Activated T-cell treated with anti-CD3 and anti-CD28 coated beads, Interleukin-2, amount 50 U/mL, for 24 hours (primary cell): Measurements from ENCODE around the gene ELOVL7.
"Not testable (repeated sequence)": the region's sequence is repeated elsewhere in the genome, so short reads cannot be mapped to it uniquely, and the experiment has no call there.

ENCODE experiments used
- DNase-seq: peaks from one replicate; pipeline ENCODE4 v3.0.0-alpha.2; 2020
- H3K27ac Mint-ChIP-seq: 2 replicates; pipeline ENCODE4 v1.8.0; 2020; ENCODE audit warnings: mild to moderate bottlenecking, mixed read lengths
- H3K27me3 Mint-ChIP-seq: 2 replicates; pipeline ENCODE4 v1.8.0; 2020; ENCODE audit warnings: mixed read lengths
- H3K36me3 Mint-ChIP-seq: 2 replicates; pipeline ENCODE4 v1.8.0; 2020; ENCODE audit warnings: low read depth, mixed read lengths
- H3K4me1 Mint-ChIP-seq: 2 replicates; pipeline ENCODE4 v1.8.0; 2020; ENCODE audit warnings: low read depth, mixed read lengths
- H3K4me3 Mint-ChIP-seq: 2 replicates; pipeline ENCODE4 v1.8.0; 2020; ENCODE audit warnings: mild to moderate bottlenecking, moderate library complexity, mixed read lengths
- H3K9me3 Mint-ChIP-seq: 2 replicates; pipeline ENCODE4 v1.8.0; 2020; ENCODE audit warnings: mixed read lengths

Gene ELOVL7

DNA sequence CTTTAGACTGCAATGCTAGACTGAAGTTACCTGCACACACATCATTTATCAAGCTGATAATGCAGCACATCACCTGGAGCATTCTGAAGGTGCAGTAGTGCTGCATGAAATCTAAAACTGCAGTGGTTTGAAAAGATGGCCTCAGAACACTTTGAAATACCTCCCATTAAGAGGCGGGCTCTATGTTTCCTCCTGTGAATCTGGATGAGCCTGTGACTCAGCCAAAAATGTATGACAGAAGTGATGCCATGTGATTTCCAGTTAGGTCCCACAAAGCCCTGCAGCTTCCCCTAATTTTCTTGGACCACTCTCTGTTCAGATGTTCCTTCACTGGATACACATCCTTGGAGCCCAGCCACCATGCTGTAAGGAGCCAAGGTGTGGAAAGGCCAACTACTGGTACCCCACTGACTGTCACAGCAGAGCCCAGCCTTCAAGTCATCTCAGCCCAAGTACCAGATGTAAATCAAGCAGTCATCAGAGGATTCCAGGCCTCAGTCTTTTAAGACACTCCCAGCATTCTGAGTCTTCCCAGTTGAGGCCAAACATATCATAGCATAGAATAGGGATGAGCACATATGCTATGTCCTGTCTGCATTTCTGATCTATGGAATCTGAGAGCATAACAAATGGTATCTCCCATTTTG is 116.9 kb downstream of the ELOVL7 start:
- Mint-ChIP-seq H3K36me3 (no peaks in the 10 kb centered on the region), H3K9me3 (no peaks in the 10 kb centered on the region), H3K4me3 (no peak overlapping the region), H3K27me3 (peaks cover 30% of the 10 kb centered on the region), H3K4me1 (no peaks in the 10 kb centered on the region), H3K27ac (no peak overlapping the region)
- DNase-seq: no peak

DNA sequence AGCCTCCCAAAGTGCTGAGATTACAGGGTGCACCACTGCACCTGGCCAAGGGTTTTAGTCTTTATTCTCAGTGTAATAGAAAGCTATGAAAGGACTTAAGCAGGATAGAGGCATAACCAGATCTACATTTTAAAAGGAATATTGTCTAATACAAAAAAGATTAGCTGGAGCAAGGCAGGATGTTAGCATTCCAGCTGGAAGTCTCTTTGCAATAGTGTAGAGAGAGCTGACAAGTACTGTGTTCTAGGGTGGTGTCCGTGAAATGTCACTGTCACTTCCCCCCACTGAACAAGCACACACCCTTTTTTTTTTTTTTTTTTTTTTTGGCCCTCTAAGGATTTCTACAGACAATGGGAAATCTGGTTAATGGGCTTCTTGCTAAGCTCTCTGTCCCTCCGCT is 119.9 kb downstream of the ELOVL7 start:
- Mint-ChIP-seq H3K36me3 (no peaks in the 10 kb centered on the region), H3K4me3 (no peak overlapping the region), H3K9me3 (no peaks in the 10 kb centered on the region), H3K4me1 (no peaks in the 10 kb centered on the region), H3K27ac (no peak overlapping the region), H3K27me3 (peaks cover 36% of the 10 kb centered on the region)
- no peak for DNase-seq

DNA sequence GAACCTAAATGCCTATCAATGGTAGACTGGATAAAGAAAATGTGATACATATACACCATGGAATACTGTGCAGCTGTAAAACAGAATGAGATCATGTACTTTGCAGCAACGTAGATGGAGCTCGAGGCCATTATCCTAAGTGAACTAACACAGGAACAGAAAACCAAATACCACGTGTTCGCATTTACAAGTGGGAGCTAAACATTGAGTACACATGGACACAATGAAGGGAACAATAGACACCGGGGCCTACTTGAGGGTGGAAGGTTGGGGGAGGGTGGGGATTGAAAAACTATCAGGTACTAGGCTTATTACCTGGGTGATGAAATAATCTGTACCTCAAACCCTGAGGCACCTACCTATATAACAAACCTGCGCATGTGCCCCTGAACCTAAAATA is 121.7 kb downstream of the ELOVL7 start:
- Mint-ChIP-seq H3K27me3 (peaks cover 34% of the 10 kb centered on the region), H3K27ac (no peak overlapping the region), H3K4me3 (no peak overlapping the region), H3K4me1 (no peaks in the 10 kb centered on the region), H3K9me3 (no peaks in the 10 kb centered on the region), H3K36me3 (no peaks in the 10 kb centered on the region)
- no peak for DNase-seq

DNA sequence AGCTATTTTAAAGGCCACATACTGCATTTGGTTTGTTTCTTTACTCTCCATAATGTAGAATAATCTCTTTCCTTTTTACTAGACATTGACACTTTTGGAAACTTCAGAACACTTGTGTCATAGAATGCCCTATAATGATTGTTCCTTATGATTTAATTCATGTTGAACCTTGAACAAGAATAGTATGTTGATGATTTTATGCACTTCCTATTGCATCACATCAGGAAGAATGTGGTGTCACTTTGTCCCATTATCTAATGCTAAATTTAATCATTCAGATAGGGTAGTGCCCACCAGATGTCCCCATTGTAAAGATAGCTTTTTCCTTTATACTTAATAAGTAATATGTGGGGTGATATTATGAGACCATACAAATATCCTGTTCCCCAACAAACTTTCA is 124.7 kb downstream of the ELOVL7 start:
- Mint-ChIP-seq H3K27ac (no peak overlapping the region), H3K4me1 (no peaks in the 10 kb centered on the region), H3K9me3 (no peaks in the 10 kb centered on the region), H3K4me3 (no peak overlapping the region), H3K27me3 (peaks cover 43% of the 10 kb centered on the region), H3K36me3 (no peaks in the 10 kb centered on the region)
- no peak for DNase-seq

DNA sequence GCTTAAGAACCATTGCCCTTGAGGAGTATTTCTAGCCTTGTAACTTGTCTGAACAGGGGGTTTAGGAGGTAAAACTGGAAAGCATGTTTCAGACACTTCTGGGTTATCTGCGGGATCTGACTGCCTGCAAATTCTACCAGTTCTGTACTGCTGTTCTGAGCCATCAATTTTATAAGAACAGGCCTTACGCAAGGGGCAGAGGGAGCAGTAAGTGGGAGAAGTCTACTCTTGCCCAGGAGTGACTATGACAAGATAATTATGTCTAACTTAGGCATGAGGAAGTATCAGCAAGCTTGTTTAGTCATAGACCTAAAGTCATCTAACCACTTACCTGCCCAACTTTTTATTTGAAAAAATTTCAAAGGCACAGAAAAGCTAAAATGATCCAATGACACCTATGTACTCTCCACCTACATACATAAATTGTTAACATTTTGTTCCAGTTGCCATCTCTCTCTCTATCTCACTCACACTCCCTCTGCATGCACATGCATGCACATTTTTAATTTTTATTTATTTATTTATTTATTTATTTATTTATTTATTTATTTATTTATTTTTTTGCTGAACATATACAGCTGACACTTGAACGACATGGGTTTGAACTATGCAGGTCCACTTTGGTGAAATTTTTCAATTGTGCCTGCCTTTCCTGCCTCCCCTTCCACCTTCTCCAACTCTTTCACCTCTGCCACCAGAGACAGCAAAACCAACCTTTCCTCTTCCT is 125.7 kb downstream of the ELOVL7 start:
- Mint-ChIP-seq H3K27me3 (peaks cover 45% of the 10 kb centered on the region), H3K9me3 (no peaks in the 10 kb centered on the region), H3K36me3 (no peaks in the 10 kb centered on the region), H3K4me1 (no peaks in the 10 kb centered on the region), H3K27ac (no peak overlapping the region), H3K4me3 (no peak overlapping the region)
- no peak for DNase-seq

DNA sequence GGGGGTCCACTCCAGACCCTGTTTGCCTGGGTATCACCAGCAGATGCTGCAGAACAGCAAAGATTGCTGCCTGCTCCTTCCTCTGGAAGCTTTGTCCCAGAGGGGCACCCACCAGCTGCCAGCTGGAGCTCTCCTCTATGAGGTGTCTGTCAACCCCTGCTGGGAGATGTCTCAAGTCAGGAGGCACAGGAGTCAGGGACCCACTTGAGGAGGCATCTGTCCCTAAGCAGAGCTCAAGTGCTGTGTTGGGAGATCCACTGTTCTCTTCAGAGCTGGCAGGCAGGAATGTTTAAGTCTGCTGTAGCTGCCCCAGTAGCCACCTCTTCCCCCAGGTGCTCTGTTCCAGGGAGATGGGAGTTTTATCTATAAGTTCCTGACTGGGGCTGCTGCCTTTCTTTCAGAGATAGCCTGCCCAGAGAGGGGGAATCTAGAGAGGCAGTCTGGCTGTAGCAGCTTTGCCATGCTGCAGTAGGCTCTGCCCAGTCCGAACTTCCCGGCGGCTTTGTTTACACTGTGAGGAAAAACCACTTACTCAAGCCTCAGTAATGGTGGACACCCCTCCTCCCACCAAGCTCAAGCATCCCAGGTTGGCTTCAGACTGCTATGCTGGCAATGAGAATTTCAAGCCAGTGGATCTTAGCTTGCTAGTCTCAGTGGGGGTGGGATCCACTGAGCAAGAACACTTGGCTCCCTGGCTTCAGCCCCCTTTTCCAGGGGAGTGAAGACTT is 128.7 kb downstream of the ELOVL7 start:
- not testable (repeated sequence) for H3K9me3 Mint-ChIP-seq, H3K36me3 Mint-ChIP-seq, H3K4me3 Mint-ChIP-seq, H3K4me1 Mint-ChIP-seq, H3K27ac Mint-ChIP-seq, DNase-seq
- H3K27me3 Mint-ChIP-seq: peaks cover 50% of the 10 kb centered on the region

DNA sequence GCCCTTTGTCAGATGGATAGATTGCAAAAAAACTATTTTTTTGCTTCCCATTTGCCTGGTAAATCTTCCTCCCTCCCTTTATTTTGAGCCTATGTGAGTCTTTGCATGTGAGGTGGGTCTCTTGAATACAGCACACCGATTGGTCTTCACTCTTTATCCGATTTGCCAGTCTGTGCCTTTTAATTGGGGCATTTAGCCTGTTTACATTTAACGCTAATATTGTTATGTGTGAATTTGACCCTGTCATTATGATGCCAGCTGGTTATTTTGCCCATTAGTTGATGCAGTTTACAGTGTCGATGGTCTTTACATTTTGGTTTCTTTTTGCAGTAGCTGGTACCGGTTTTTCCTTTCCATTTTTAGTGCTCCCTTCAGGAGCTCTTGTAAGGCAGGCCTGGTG is 131.1 kb downstream of the ELOVL7 start:
- no peak overlapping the region for H3K27ac Mint-ChIP-seq
- no peaks in the 10 kb centered on the region for H3K36me3 Mint-ChIP-seq
- no peaks in the 10 kb centered on the region for H3K4me1 Mint-ChIP-seq
- peaks cover 5% of the 10 kb centered on the region for H3K9me3 Mint-ChIP-seq
- H3K27me3 Mint-ChIP-seq: peaks cover 39% of the 10 kb centered on the region
- DNase-seq: no peak
- H3K4me3 Mint-ChIP-seq: no peak overlapping the region

DNA sequence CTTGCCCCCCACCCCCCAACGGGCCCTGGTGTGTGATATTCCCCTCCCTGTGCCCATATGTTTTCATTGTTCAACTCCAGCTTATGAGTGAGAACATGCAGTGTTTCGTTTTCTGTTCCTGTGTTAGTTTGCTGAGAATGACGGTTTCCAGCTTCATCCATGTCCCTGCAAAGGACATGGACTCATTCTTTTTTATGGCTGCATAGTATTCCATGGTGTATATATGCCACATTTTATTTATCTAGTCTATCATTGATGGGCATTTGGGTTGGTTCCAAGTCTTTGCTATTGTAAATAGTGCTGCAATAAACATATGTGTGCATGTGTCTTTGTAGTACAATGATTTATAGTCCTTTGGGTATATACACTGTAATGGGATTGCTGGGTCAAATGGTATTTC is 132.2 kb downstream of the ELOVL7 start:
- peaks cover 32% of the 10 kb centered on the region for H3K27me3 Mint-ChIP-seq
- DNase-seq, H3K27ac Mint-ChIP-seq, H3K4me1 Mint-ChIP-seq, H3K4me3 Mint-ChIP-seq, H3K9me3 Mint-ChIP-seq, H3K36me3 Mint-ChIP-seq: not testable (repeated sequence)

DNA sequence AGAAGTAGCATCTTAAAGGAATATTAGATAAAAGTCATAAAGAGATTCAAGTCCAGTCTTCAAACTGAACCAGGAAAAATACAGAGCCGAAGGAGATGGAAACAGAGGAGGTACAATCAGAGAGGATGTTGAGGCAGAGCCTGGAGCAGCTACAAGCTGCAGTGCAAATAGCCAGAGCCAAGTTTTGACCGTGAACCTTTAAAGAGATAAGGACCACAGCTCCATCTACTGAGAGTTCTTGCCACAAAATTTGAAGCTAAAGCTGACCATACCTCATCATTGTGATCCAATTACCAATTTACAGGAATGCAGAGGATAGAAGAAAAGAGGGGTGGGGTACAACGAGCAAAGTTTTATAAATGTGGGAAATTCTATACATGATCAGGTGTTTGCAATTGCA is 133.7 kb downstream of the ELOVL7 start:
- H3K27ac Mint-ChIP-seq: no peak overlapping the region
- no peaks in the 10 kb centered on the region for H3K36me3 Mint-ChIP-seq
- no peak for DNase-seq
- peaks cover 5% of the 10 kb centered on the region for H3K9me3 Mint-ChIP-seq
- no peaks in the 10 kb centered on the region for H3K4me1 Mint-ChIP-seq
- H3K27me3 Mint-ChIP-seq: peaks cover 24% of the 10 kb centered on the region
- no peak overlapping the region for H3K4me3 Mint-ChIP-seq

DNA sequence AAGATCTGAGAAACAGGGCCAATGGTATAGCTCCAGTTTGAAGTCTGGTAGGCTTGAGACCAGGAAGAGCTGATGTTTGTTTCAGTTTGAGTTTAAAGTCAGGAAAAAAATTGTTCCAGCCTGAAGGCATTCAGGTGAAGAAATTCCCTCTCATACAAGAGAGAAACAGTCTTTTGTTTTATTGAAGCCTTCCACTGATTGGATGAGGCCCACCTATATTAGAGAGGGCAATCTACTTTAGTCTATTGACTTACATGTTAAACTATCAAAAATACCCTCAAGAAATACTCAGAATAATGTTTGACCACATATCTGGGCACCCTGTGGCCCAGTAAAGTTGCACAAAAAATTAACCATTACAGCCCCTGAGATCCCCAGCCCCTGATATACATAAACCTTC is 138.9 kb downstream of the ELOVL7 start:
- DNase-seq: no peak
- Mint-ChIP-seq H3K4me3 (no peak overlapping the region), H3K36me3 (no peaks in the 10 kb centered on the region), H3K27ac (no peak overlapping the region), H3K9me3 (no peaks in the 10 kb centered on the region), H3K4me1 (peaks cover 6% of the 10 kb centered on the region), H3K27me3 (peaks cover 7% of the 10 kb centered on the region)

DNA sequence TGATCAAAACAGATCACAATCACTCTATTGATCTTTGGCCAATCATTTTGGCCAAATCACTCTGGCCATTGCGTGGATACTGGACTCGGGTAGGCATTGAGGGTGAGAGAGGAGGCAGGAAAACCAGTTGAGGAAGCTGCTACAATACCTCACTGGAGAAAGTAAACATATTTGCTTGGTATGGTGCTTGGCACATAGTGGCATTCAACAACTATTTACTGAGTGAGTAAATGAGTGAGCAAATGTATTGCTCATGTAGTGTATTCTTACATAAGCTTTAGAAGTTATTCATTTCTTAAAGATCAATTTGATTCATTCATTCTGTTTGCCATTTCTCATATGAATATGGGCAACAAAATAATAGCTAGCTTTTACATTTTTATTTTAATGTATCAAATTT is 140.1 kb downstream of the ELOVL7 start:
- H3K36me3 Mint-ChIP-seq: peaks cover 5% of the 10 kb centered on the region
- peaks cover 7% of the 10 kb centered on the region for H3K27me3 Mint-ChIP-seq
- H3K9me3 Mint-ChIP-seq: no peaks in the 10 kb centered on the region
- no peak overlapping the region for H3K27ac Mint-ChIP-seq
- peaks cover 9% of the 10 kb centered on the region for H3K4me1 Mint-ChIP-seq
- no peak for DNase-seq
- no peak overlapping the region for H3K4me3 Mint-ChIP-seq
